Nephron progenitor cell (in vitro differentiated cells): ENCODE results near the gene SIPA1L3.

Experiments used
- DNase-seq: peaks from one replicate; pipeline ENCODE4 v3.0.0; 2021
- H3K27ac Mint-ChIP-seq: 2 replicates; pipeline ENCODE4 v1.8.0; 2021; ENCODE audit warnings: mild to moderate bottlenecking, moderate library complexity, mixed read lengths
- H3K27me3 Mint-ChIP-seq: 2 replicates; pipeline ENCODE4 v1.8.0; 2021; ENCODE audit warnings: mild to moderate bottlenecking, low read depth, mixed read lengths; ENCODE audit not compliant: poor library complexity
- H3K36me3 Mint-ChIP-seq: 2 replicates; pipeline ENCODE4 v1.8.0; 2021; ENCODE audit warnings: low read depth, mixed read lengths
- H3K4me1 Mint-ChIP-seq: 2 replicates; pipeline ENCODE4 v1.8.0; 2021; ENCODE audit warnings: mixed read lengths
- H3K4me3 Mint-ChIP-seq: 2 replicates; pipeline ENCODE4 v1.8.0; 2021; ENCODE audit warnings: mild to moderate bottlenecking, moderate library complexity, mixed read lengths
- H3K9me3 Mint-ChIP-seq: 2 replicates; pipeline ENCODE4 v1.8.0; 2021; ENCODE audit warnings: mild to moderate bottlenecking, moderate library complexity, mixed read lengths
- CTCF ChIP-seq: fragments of 200-600 bp; sonication (generic); IDR thresholded peaks from 2 replicates; pipeline ENCODE4 v1.5.0; 2021; ENCODE audit warnings: antibody characterized with exemption

Gene SIPA1L3

DNA sequence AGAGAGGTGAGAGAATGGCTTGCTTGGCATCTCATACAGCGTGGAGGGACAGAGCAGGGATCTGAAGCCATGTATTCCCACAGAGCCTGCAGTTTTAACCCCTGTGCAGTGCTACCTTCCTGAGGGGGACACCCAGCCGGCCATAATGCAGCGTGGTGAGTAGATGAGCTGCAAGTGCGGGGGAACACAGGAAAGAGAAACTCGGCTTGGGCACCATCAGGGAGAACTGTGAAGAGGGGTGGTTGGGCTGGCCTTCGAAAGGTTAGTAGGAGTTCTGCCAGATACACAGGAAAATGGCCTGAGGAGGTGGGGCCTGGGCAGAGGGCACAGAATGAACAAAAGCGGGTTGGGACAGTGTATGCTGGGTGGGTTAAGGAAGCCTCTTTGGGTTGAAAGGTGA is 88.3 kb downstream of the SIPA1L3 start:
- no peak for DNase-seq
- Mint-ChIP-seq H3K4me1 (peaks cover 35% of the 10 kb centered on the region), H3K27ac (no peak overlapping the region), H3K27me3 (no peaks in the 10 kb centered on the region), H3K9me3 (no peaks in the 10 kb centered on the region), H3K4me3 (no peak overlapping the region), H3K36me3 (peaks cover 17% of the 10 kb centered on the region)
- no peak for TF ChIP-seq CTCF

GRCh38 chr19:37997911-37998344 is 90.9 kb downstream of the SIPA1L3 start:
- no peak overlapping the region for H3K27ac Mint-ChIP-seq
- H3K27me3 Mint-ChIP-seq: no peaks in the 10 kb centered on the region
- H3K36me3 Mint-ChIP-seq: peaks cover 17% of the 10 kb centered on the region
- H3K9me3 Mint-ChIP-seq: no peaks in the 10 kb centered on the region
- no peak overlapping the region for H3K4me3 Mint-ChIP-seq
- no peak for DNase-seq
- H3K4me1 Mint-ChIP-seq: peaks cover 23% of the 10 kb centered on the region
- no peak for TF ChIP-seq CTCF

DNA sequence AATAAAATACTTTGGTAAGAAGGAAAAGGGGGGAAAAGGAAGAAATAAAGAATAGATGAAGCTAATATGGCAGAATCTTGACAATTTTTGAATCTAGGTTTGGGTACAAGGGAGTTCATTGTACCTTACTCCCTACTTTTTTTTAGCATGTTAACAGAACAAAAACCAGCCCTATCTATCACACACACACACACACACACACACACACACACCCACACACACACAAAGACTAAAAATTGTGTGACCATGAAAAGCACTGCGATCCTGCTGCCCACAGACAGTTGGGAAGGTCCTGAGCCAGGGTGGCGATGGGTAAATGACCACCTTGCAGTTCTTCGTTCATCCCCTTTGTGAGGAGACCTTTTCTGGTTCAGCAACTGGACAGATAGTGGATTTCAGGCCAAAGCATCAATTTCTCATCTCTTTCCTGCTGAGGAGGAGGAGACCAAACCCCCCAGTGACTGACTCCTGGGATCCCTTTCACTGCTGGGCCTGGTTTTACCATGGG is 91.8 kb downstream of the SIPA1L3 start:
- H3K4me3 Mint-ChIP-seq: no peak overlapping the region
- TF ChIP-seq CTCF: no peak
- H3K36me3 Mint-ChIP-seq: peaks cover 17% of the 10 kb centered on the region
- DNase-seq: no peak
- H3K4me1 Mint-ChIP-seq: peaks cover 23% of the 10 kb centered on the region
- H3K9me3 Mint-ChIP-seq: no peaks in the 10 kb centered on the region
- H3K27me3 Mint-ChIP-seq: no peaks in the 10 kb centered on the region
- H3K27ac Mint-ChIP-seq: peak overlapping the region; percentile 66

GRCh38 chr19:37999309-38000213 is 92.6 kb downstream of the SIPA1L3 start:
- H3K9me3 Mint-ChIP-seq: no peaks in the 10 kb centered on the region
- no peak overlapping the region for H3K4me3 Mint-ChIP-seq
- H3K27ac Mint-ChIP-seq: peak overlapping the region; percentile 66
- H3K4me1 Mint-ChIP-seq: peaks cover 23% of the 10 kb centered on the region
- peaks cover 10% of the 10 kb centered on the region for H3K36me3 Mint-ChIP-seq
- DNase-seq: peak; percentile 23
- no peaks in the 10 kb centered on the region for H3K27me3 Mint-ChIP-seq
- no peak for TF ChIP-seq CTCF

GRCh38 chr19:38001158-38001781 is 94.3 kb downstream of the SIPA1L3 start:
- no peak overlapping the region for H3K27ac Mint-ChIP-seq
- DNase-seq: no peak
- H3K4me1 Mint-ChIP-seq: peaks cover 16% of the 10 kb centered on the region
- H3K36me3 Mint-ChIP-seq: no peaks in the 10 kb centered on the region
- no peaks in the 10 kb centered on the region for H3K9me3 Mint-ChIP-seq
- H3K4me3 Mint-ChIP-seq: no peak overlapping the region
- TF ChIP-seq CTCF: no peak
- no peaks in the 10 kb centered on the region for H3K27me3 Mint-ChIP-seq
